ENCODE measurements around the gene CATSPERB. TPM values are rescaled to one million over a fixed set of nuclear protein-coding genes. Genes with fewer than 3 reads are reported as not detected.

The CATSPERB gene
- total and polyA plus RNA-seq, 2 experiments from 2014 or later = 0.27 to 0.38 TPM

DNA sequence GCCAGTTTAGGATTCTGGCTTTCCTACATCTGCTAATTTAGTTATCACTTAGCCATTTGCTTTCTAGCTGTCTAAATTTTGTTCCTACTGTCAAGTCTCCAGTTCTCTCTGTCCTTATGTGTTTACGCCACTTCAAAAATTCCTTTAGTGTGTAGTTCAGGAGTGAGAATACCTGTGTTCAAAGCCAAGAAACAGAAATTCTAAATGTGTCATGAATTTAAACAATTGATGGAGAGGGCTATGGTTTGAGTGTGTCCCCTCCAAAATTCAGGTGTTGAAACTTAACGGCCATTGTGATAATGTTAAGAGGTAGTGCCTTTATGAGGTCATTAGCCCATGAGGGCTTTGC is 11.4 kb upstream of the CATSPERB start:
- Mint-ChIP-seq H3K27me3 (ENCODE audit: insufficient read depth, low read depth, poor library complexity) (no peaks in the 10 kb centered on the region), H3K27ac (no peak overlapping the region), H3K36me3 (ENCODE audit: low read depth) (no peaks in the 10 kb centered on the region), H3K9me3 (no peaks in the 10 kb centered on the region), H3K4me1 (no peaks in the 10 kb centered on the region), H3K4me3 (no peak overlapping the region)
- no peaks in the 10 kb centered on the region for H3K9me2 ChIP-seq (ENCODE audit: insufficient read depth)
- no peak for DNase-seq (ENCODE audit: low spot score)
- H3K36me3 ChIP-seq (ENCODE audit: insufficient read depth) = no peaks in the 10 kb centered on the region
- no peak for ATAC-seq
- H3K4me3 ChIP-seq = no peak overlapping the region
- TF ChIP-seq, protein P1, sequence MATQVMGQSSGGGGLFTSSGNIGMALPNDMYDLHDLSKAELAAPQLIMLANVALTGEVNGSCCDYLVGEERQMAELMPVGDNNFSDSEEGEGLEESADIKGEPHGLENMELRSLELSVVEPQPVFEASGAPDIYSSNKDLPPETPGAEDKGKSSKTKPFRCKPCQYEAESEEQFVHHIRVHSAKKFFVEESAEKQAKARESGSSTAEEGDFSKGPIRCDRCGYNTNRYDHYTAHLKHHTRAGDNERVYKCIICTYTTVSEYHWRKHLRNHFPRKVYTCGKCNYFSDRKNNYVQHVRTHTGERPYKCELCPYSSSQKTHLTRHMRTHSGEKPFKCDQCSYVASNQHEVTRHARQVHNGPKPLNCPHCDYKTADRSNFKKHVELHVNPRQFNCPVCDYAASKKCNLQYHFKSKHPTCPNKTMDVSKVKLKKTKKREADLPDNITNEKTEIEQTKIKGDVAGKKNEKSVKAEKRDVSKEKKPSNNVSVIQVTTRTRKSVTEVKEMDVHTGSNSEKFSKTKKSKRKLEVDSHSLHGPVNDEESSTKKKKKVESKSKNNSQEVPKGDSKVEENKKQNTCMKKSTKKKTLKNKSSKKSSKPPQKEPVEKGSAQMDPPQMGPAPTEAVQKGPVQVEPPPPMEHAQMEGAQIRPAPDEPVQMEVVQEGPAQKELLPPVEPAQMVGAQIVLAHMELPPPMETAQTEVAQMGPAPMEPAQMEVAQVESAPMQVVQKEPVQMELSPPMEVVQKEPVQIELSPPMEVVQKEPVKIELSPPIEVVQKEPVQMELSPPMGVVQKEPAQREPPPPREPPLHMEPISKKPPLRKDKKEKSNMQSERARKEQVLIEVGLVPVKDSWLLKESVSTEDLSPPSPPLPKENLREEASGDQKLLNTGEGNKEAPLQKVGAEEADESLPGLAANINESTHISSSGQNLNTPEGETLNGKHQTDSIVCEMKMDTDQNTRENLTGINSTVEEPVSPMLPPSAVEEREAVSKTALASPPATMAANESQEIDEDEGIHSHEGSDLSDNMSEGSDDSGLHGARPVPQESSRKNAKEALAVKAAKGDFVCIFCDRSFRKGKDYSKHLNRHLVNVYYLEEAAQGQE (IDR thresholded peaks at IDR 0.05; ENCODE audit: unreplicated experiment) = no peak
- TF ChIP-seq ZNF331 (CRISPR knock-in tag; IDR thresholded peaks at IDR 0.05; ENCODE audit: low read depth) (no peak), POLR2AphosphoS5 (IDR thresholded peaks at IDR 0.05; ENCODE audit: low read depth) (no peak), EZH2phosphoT487 (IDR thresholded peaks at IDR 0.05; ENCODE audit: unreplicated experiment) (no peak), ZNF114 (CRISPR knock-in tag; IDR thresholded peaks at IDR 0.05) (no peak)
- TF ChIP-seq, protein P2, sequence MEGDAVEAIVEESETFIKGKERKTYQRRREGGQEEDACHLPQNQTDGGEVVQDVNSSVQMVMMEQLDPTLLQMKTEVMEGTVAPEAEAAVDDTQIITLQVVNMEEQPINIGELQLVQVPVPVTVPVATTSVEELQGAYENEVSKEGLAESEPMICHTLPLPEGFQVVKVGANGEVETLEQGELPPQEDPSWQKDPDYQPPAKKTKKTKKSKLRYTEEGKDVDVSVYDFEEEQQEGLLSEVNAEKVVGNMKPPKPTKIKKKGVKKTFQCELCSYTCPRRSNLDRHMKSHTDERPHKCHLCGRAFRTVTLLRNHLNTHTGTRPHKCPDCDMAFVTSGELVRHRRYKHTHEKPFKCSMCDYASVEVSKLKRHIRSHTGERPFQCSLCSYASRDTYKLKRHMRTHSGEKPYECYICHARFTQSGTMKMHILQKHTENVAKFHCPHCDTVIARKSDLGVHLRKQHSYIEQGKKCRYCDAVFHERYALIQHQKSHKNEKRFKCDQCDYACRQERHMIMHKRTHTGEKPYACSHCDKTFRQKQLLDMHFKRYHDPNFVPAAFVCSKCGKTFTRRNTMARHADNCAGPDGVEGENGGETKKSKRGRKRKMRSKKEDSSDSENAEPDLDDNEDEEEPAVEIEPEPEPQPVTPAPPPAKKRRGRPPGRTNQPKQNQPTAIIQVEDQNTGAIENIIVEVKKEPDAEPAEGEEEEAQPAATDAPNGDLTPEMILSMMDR (conservative IDR thresholded peaks at IDR 0.05; ENCODE audit: low read depth in 2 of 2) = no peak
- no peaks in the 10 kb centered on the region for H3K79me2 ChIP-seq (replicated peaks; ENCODE audit: insufficient read depth)
- no peaks in the 10 kb centered on the region for H4K20me1 ChIP-seq (replicated peaks; ENCODE audit: insufficient read depth)
- H3K4me2 ChIP-seq = no peak overlapping the region
- no peaks in the 10 kb centered on the region for H3K4me1 ChIP-seq (ENCODE audit: insufficient read depth)
- H3K27me3 ChIP-seq (ENCODE audit: insufficient read depth) = no peaks in the 10 kb centered on the region
- H3K27ac ChIP-seq (ENCODE audit: low read depth) = no peak overlapping the region
- no peaks in the 10 kb centered on the region for H3F3A ChIP-seq (replicated peaks; ENCODE audit: low read depth)
- no peak overlapping the region for H2AFZ ChIP-seq

DNA sequence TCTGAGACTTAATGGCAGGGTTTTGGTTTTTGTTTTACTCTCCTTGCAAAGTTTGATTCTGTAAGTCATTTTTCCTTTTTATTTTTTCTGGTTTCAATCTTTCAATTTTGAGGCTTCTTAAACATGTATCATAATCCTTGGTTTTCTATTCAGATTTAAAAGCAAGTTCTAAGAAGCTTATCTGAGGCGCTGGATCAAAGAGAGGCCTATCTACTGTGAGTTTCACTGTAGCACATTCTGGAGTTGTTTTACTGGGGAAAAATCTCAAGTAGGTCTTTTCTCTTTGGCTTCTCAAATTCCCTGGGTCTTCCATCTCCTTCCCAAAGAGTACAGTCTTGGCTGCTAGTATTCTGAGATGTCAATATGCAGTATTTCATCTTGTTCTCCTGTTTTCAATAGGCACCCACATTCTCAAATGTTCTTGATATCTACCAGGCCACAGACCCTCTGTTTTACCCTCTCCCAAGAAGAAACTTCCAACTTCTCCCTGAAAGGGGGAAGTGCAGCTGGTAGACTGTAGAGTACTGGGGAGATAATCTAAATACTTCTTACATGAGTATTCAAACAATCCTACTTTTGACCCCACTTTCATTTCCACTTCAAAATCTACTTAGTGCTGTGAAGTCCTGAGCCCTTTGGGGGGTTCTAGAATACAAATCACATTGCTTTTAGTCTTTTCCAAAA is 10.9 kb upstream of the CATSPERB start:
- H3K9me3 Mint-ChIP-seq = no peaks in the 10 kb centered on the region
- H3K27me3 ChIP-seq (ENCODE audit: insufficient read depth) = no peaks in the 10 kb centered on the region
- H4K20me1 ChIP-seq (replicated peaks; ENCODE audit: insufficient read depth) = no peaks in the 10 kb centered on the region
- H3K4me3 ChIP-seq = no peak overlapping the region
- no peak overlapping the region for H3K27ac Mint-ChIP-seq
- H3K36me3 ChIP-seq (ENCODE audit: insufficient read depth) = no peaks in the 10 kb centered on the region
- H3K27me3 Mint-ChIP-seq (ENCODE audit: insufficient read depth, low read depth, poor library complexity) = no peaks in the 10 kb centered on the region
- no peaks in the 10 kb centered on the region for H3F3A ChIP-seq (replicated peaks; ENCODE audit: low read depth)
- H3K4me1 Mint-ChIP-seq = no peaks in the 10 kb centered on the region
- H3K79me2 ChIP-seq (replicated peaks; ENCODE audit: insufficient read depth) = no peaks in the 10 kb centered on the region
- ATAC-seq (no peak), DNase-seq (ENCODE audit: low spot score) (no peak)
- no peak overlapping the region for H3K4me3 Mint-ChIP-seq
- H3K36me3 Mint-ChIP-seq (ENCODE audit: low read depth) = no peaks in the 10 kb centered on the region
- H3K4me1 ChIP-seq (ENCODE audit: insufficient read depth) = no peaks in the 10 kb centered on the region
- H2AFZ ChIP-seq = no peak overlapping the region
- no peak overlapping the region for H3K27ac ChIP-seq (ENCODE audit: low read depth)
- H3K9me2 ChIP-seq (ENCODE audit: insufficient read depth) = no peaks in the 10 kb centered on the region
- H3K4me2 ChIP-seq = no peak overlapping the region
- no peak for TF ChIP-seq ZNF114 (CRISPR knock-in tag; IDR thresholded peaks at IDR 0.05)
- TF ChIP-seq, protein P2 (conservative IDR thresholded peaks at IDR 0.05; ENCODE audit: low read depth in 2 of 2) = no peak
- no peak for TF ChIP-seq EZH2phosphoT487 (IDR thresholded peaks at IDR 0.05; ENCODE audit: unreplicated experiment)

Data from GM23338 (cell line).